ELR (cell line): ENCODE data around the gene SMTNL1.
A peak's percentile ranks its signal among the peaks of the same experiment; 100 is the strongest.

Source experiments
- DNase-seq: peaks from one replicate; pipeline ENCODE4 v3.0.0-alpha.2; 2015; ENCODE audit warnings: low read depth

SMTNL1 gene

DNA sequence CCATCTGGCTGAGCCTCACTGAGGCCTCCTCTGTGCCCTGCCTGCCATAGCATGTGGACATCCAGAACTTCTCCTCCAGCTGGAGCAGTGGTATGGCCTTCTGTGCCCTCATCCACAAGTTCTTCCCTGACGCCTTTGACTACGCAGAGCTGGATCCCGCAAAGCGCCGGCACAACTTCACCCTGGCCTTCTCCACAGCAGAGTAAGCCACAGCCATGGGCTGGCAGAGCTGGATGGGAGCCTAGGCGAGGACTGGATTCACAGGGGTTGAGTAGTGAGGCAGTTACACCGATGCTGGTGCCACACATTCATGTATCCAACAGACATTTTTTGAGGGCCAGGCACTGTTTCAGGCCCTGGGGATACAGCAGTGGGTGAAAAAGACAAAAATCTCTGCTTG lies 9.1 kb downstream of the SMTNL1 start:
- DNase-seq: no peak

GRCh38 chr11:57546869-57547475 lies 9.6 kb downstream of the SMTNL1 start:
- DNase-seq: peak; percentile 83

DNA sequence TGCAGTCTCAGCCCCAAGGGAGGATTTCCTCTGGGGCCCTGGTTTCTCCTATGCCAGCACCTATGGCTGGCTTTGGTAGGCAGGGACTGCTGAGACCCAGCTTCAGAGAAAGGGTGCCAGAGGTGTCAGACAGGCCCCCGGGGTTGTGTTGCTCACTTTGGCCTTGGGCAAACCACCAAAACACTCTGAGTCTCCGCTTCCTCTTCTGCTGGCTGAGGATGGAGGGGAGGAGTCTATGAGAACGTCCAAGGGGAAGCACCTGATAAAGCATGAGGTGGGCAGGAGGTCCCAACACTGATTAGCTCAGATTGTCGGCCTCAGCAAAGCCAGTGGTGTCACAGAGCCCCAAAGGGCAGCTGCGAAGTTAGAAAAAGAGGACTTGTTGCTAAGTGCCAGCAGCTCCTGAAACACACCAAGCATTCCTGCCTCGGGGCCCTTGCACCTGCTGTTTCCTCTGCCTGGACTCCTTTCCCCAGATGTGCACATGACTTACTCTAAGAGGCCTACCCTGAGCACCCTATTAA lies 10.5 kb downstream of the SMTNL1 start:
- peak; percentile 35 for DNase-seq

DNA sequence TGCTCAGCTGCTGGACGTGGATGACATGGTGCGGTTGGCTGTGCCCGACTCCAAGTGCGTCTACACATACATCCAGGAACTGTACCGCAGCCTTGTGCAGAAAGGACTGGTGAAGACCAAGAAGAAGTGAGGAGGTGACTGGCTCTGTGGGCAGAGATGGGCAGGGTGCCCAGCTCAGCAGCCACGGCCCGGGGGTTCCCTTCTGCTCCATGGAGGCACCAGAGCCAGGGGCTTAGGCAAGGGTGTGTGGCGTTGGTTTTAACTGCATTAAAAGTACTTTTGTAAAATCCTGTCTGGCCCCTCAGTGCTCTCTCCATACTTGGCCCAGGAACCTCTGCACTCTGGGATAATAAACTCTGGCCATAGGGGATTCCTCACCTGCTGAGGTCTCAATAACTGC lies 12.6 kb downstream of the SMTNL1 start:
- no peak for DNase-seq

- no peak for DNase-seq
Observed at GRCh38 chr11:57551941-57552340, 14.5 kb downstream of the SMTNL1 start.

GRCh38 chr11:57552479-57552878 lies 15.1 kb downstream of the SMTNL1 start:
- no peak for DNase-seq

DNA sequence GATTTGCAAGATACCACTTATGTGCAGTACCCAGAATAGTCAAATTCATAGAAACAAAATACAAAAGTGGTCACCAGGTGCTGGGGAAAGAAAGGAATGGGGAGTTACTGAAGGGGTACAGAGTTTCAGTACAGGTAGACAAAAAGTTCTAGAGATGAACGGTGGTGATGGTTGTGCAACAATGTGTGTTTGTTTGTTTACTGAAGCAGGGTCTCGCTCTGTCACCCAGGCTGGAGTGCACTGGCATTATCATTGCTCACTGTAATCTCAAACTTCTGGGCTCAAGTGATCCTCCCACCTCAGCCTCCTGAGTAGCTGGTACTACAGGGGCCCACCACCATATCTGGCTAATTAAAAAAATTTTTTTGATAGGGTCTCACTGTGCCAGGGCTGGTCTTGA lies 18.0 kb downstream of the SMTNL1 start:
- DNase-seq: no peak

GRCh38 chr11:57556041-57556440 lies 18.6 kb downstream of the SMTNL1 start:
- no peak for DNase-seq

- DNase-seq: no peak
Observed at GRCh38 chr11:57560146-57560545, 22.8 kb downstream of the SMTNL1 start.

DNA sequence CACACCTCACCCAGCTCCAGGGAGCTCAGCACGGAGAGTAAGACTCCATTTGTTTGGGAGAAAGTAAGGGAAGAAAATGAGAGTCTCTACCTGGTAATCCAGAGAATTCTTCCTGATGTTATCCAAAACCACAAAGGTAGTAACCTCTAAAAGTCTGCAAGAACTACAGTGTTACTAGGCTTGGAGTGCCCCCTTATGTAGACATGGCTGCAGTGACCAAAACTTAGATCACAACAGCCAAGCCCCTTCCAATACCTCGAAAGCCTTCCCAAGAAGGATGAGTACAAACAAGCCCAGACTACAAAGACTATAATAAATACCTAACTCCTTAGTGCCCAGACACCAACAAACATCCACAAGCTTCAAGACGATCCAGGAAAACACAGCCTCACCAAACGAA lies 25.2 kb downstream of the SMTNL1 start:
- no peak for DNase-seq

GRCh38 chr11:57566005-57566904 lies 28.9 kb downstream of the SMTNL1 start:
- peak; percentile 61 for DNase-seq

GRCh38 chr11:57566905-57567514 lies 29.6 kb downstream of the SMTNL1 start:
- peak; percentile 50 for DNase-seq

- DNase-seq: peak; percentile 54
Observed at GRCh38 chr11:57567515-57568329, 30.3 kb downstream of the SMTNL1 start, which contains the start of gene UBE2L6. Gene UBE2L6, minus strand, starts transcription at chr11:57567672. Its CDS starts 61 bp downstream, at chr11:57567611.

- DNase-seq: peak; percentile 83
Observed at GRCh38 chr11:57568330-57568766, 31.0 kb downstream of the SMTNL1 start.

DNA sequence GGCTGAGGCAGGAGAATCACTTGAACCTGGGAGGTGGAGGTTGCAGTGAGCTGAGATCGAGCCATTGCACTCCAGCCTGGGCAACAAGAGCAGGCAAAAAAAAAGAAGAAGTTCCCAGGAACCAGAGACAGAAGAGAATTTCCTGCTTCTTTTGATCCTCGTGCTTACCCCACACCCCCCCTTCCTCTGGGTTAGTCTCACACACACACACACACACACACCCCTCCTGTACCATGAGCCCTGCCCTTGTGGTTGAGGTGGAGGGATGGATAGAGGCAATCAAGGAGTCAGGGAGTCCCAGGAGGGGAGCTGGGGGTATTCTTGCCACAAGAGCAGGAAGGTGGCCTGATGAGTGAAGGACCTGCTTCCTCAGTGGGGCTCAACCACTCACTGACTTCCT lies 34.2 kb downstream of the SMTNL1 start:
- no peak for DNase-seq

DNA sequence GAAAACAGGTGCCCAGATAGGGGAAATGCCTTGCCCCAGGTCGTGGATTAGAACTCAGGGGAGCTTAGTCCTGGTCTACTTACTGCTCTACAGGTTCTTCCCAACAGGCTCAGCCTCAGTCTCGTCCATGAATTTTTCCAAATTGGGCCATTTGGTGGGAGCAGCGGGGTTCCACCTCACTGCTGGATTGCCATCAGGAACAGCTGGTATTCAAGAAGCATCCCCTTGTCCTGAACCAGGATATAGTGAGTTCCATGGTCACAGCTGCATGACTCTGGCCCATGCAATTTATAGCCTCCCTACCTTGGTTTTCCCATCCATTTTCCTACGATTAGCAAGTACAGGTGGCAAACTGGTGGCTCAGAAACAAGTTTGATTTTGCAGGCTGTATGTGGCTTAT lies 36.7 kb downstream of the SMTNL1 start:
- DNase-seq: no peak

DNA sequence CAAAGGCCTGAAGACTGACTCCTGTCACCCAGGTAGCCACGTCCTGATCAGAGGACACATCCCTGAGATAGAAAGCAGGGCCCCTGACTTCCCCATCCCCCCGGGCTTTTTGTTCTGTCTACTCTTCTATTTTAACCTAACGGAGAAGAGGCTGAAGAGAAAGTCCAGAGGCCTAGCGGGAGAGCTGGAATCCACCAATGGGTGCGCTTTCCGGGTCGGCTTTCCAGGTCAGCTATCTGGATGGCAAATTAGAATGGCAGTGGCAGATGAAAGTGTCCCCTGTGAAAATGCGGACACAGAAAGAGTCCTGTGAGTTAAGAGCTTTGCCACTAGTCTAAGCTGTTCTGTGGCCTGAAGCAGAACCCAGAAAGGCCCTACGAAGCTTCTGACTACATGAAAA lies 46.9 kb downstream of the SMTNL1 start:
- DNase-seq: no peak

GRCh38 chr11:57585301-57585700 lies 47.9 kb downstream of the SMTNL1 start:
- no peak for DNase-seq

GRCh38 chr11:57586711-57587245 lies 49.4 kb downstream of the SMTNL1 start:
- no peak for DNase-seq

DNA sequence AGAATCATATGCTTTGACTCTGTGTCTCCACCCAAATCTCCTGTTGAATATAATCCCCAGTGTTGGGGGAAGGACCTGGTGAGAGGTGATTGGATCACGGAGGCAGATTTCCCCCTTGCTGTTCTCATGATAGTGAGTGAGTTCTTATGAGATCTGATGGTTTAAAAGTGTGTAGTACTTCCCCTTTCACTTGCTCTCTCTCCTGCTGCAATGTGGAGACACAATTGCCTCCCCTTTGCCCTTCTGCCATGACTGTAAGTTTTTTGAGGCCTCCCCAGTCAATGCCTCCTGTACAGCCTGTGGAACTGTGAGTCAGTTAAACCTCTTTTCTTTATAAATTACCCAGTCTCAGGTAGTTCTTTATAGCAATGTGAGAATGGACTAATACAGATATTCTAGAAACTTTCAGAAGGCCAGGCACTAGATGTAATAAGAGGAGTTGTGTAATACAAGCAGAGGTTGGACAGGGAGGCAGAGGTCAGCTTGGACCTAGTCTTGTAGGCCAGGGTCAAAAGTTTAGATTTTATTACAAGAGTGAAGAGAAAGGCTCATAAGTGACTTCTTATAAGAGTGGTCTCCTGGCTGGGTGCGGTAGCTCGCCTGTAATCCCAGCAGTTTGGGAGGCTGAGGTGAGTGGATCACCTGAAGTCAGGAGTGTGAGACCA lies 50.8 kb downstream of the SMTNL1 start:
- no peak for DNase-seq
